ENCODE results near the gene IGF2.

Gene IGF2

GRCh38 chr11:2173150-2173693 lies 34.0 kb upstream of the IGF2 start:
- Histone ChIP-seq H3K4me1 (ENCODE audit: control insufficient read depth, insufficient read depth, low read length) (no peaks in the 10 kb centered on the region), H3K9me3 (ENCODE audit: control insufficient read depth, insufficient read depth, low read depth, low read length) (no peaks in the 10 kb centered on the region), H3K4me3 (ENCODE audit: low read depth, low read length) (no peak overlapping the region), H3K27ac (ENCODE audit: extremely low read depth, low read depth, low read length) (no peak overlapping the region), H3K36me3 (ENCODE audit: control insufficient read depth in 2 of 2, insufficient read depth in 1 of 2, low read length in 2 of 2) (no peaks in the 10 kb centered on the region)
- POLR2A ChIA-PET = no interaction called here
- CTCF ChIA-PET = interaction anchor here (0.6 to 1.1 kb wide), 4 partner anchors 10 to 281 kb away, joined by 3 to 4 read pairs (median 4); no protein-coding TSS in a partner anchor
- TF ChIP-seq ZNF148 (tag by site-specific recombination; IDR thresholded peaks at IDR 0.05; ENCODE audit: borderline replicate concordance) (no peak), ZNF610 (tag by site-specific recombination; IDR thresholded peaks at IDR 0.05; ENCODE audit: borderline replicate concordance) (no peak), ZFP37 (tag by site-specific recombination; IDR thresholded peaks at IDR 0.05) (no peak), ZSCAN5A (tag by site-specific recombination; IDR thresholded peaks at IDR 0.05) (no peak), OVOL3 (tag by site-specific recombination; IDR thresholded peaks at IDR 0.05) (no peak), ZNF645 (tag by site-specific recombination; IDR thresholded peaks at IDR 0.05) (no peak), ZNF221 (tag by site-specific recombination; IDR thresholded peaks at IDR 0.05; ENCODE audit: borderline replicate concordance) (no peak), ZNF292 (tag by site-specific recombination; IDR thresholded peaks at IDR 0.05; ENCODE audit: borderline replicate concordance, low read depth) (no peak), ZFP3 (tag by site-specific recombination; IDR thresholded peaks at IDR 0.05; ENCODE audit: low read depth) (peak; percentile 87)

GRCh38 chr11:2172676-2173075 lies 33.5 kb upstream of the IGF2 start:
- CTCF ChIA-PET = interaction anchor here (1.0 kb wide), 1 partner anchor 10 kb away, joined by 4 read pairs; no protein-coding TSS in a partner anchor

GRCh38 chr11:2171591-2172003 lies 32.4 kb upstream of the IGF2 start, which contains the start of gene TH:
Gene TH, minus strand, starts transcription at chr11:2171815. Its CDS starts 29 bp downstream, at chr11:2171786.
- POLR2A ChIA-PET = no interaction called here
- TF ChIP-seq ZNF223 (tag by site-specific recombination; IDR thresholded peaks at IDR 0.05) (no peak), ZNF596 (tag by site-specific recombination; IDR thresholded peaks at IDR 0.05) (no peak), ZNF391 (tag by site-specific recombination; IDR thresholded peaks at IDR 0.05; ENCODE audit: borderline replicate concordance, low read depth) (no peak), KLF7 (tag by site-specific recombination; IDR thresholded peaks at IDR 0.05; ENCODE audit: borderline replicate concordance) (no peak), ZBTB7A (tag by site-specific recombination; IDR thresholded peaks at IDR 0.05; ENCODE audit: low read depth) (no peak), ZNF146 (tag by site-specific recombination; IDR thresholded peaks at IDR 0.05) (no peak), ZNF280D (tag by site-specific recombination; IDR thresholded peaks at IDR 0.05) (no peak)

More at GRCh38 chr11:2172676-2173075, 33.5 kb upstream of the IGF2 start:
- no peak overlapping the region for H3K27ac ChIP-seq (ENCODE audit: extremely low read depth, low read depth, low read length)
- no peaks in the 10 kb centered on the region for H3K4me1 ChIP-seq (ENCODE audit: control insufficient read depth, insufficient read depth, low read length)
- no peaks in the 10 kb centered on the region for H3K9me3 ChIP-seq (ENCODE audit: control insufficient read depth, insufficient read depth, low read depth, low read length)
- TF ChIP-seq ZNF610 (tag by site-specific recombination; IDR thresholded peaks at IDR 0.05; ENCODE audit: borderline replicate concordance) (no peak), ZNF433 (tag by site-specific recombination; IDR thresholded peaks at IDR 0.05; ENCODE audit: low read depth) (no peak), BCL6B (tag by site-specific recombination; IDR thresholded peaks at IDR 0.05) (no peak), ZNF416 (tag by site-specific recombination; IDR thresholded peaks at IDR 0.05) (no peak), ZNF214 (tag by site-specific recombination; IDR thresholded peaks at IDR 0.05; ENCODE audit: borderline replicate concordance) (no peak), BCL11B (tag by site-specific recombination; IDR thresholded peaks at IDR 0.05; ENCODE audit: low read depth) (no peak)
- POLR2A ChIA-PET = no interaction called here
- H3K4me3 ChIP-seq (ENCODE audit: low read depth, low read length) = no peak overlapping the region
- H3K36me3 ChIP-seq (ENCODE audit: control insufficient read depth in 2 of 2, insufficient read depth in 1 of 2, low read length in 2 of 2) = no peaks in the 10 kb centered on the region

More at GRCh38 chr11:2171591-2172003, 32.4 kb upstream of the IGF2 start, which contains the start of gene TH:
- Histone ChIP-seq H3K36me3 (ENCODE audit: control insufficient read depth in 2 of 2, insufficient read depth in 1 of 2, low read length in 2 of 2) (no peaks in the 10 kb centered on the region), H3K4me1 (ENCODE audit: control insufficient read depth, insufficient read depth, low read length) (no peaks in the 10 kb centered on the region), H3K27ac (ENCODE audit: extremely low read depth, low read depth, low read length) (no peak within 1 kb of the TSS), H3K4me3 (ENCODE audit: low read depth, low read length) (no peak within 1 kb of the TSS), H3K9me3 (ENCODE audit: control insufficient read depth, insufficient read depth, low read depth, low read length) (no peaks in the 10 kb centered on the region)
- CTCF ChIA-PET = interaction anchor here (0.7 to 1.9 kb wide), 3 partner anchors 23 to 249 kb away, joined by 3 to 14 read pairs (median 4); no protein-coding TSS in a partner anchor

Measured in HEK293 (cell line).